HEK293T (cell line): Measurements from ENCODE around the gene THRAP3.

ENCODE experiments used
- CTCF ChIA-PET: fragments of 350-600 bp; formaldehyde crosslinking; extraction: SDS; loops from one replicate; lab custom pipeline; 2021; ENCODE audit warnings: antibody characterized with exemption, inconsistent platforms; lab: Yijun Ruan, JAX
- POLR2A ChIA-PET: fragments of 350-600 bp; formaldehyde crosslinking; extraction: SDS; loops from one replicate; lab custom pipeline; 2020; ENCODE audit warnings: antibody characterized with exemption, inconsistent platforms; lab: Yijun Ruan, JAX
- DNase-seq: peaks from one replicate; pipeline ENCODE4 v3.0.0; 2012; ENCODE audit warnings: mixed read lengths; ENCODE audit errors: extremely low spot score
- ARNT ChIP-seq: fragments of 450-650 bp; IDR thresholded peaks from 2 replicates; pipeline ENCODE4 v1.6.1; 2017; ENCODE audit warnings: mild to moderate bottlenecking
- BHLHE40 ChIP-seq: fragments of 450-650 bp; IDR thresholded peaks from 2 replicates; pipeline ENCODE4 v1.6.1; 2016; ENCODE audit warnings: mild to moderate bottlenecking, moderate library complexity, borderline replicate concordance
- CTBP1 ChIP-seq: fragments of 450-650 bp; IDR thresholded peaks from 2 replicates; pipeline ENCODE4 v1.6.1; 2016; ENCODE audit warnings: borderline replicate concordance
- ELF4 ChIP-seq: fragments of 450-650 bp; IDR thresholded peaks from 2 replicates; pipeline ENCODE4 v1.6.1; 2017; ENCODE audit warnings: antibody characterized with exemption
- FOXA1 ChIP-seq: fragments of 450-650 bp; IDR thresholded peaks from 2 replicates; pipeline ENCODE4 v1.6.1; 2016; ENCODE audit warnings: mild to moderate bottlenecking
- FOXK2 ChIP-seq: fragments of 450-650 bp; IDR thresholded peaks from 2 replicates; pipeline ENCODE4 v1.6.1; 2016; ENCODE audit warnings: mild to moderate bottlenecking
- FOXM1 ChIP-seq: fragments of 450-650 bp; IDR thresholded peaks from 2 replicates; pipeline ENCODE4 v1.6.1; 2017; ENCODE audit warnings: mild to moderate bottlenecking, borderline replicate concordance
- HDGF ChIP-seq: fragments of 450-650 bp; IDR thresholded peaks from 2 replicates; pipeline ENCODE4 v1.6.1; 2017; ENCODE audit warnings: antibody characterized with exemption, borderline replicate concordance
- L3MBTL2 ChIP-seq: fragments of 450-650 bp; conservative IDR thresholded peaks from 2 replicates; pipeline ENCODE4 v1.6.1; 2016; ENCODE audit warnings: mild to moderate bottlenecking
- LEF1 ChIP-seq: fragments of 450-650 bp; IDR thresholded peaks from 2 replicates; pipeline ENCODE4 v1.6.1; 2017; ENCODE audit warnings: mild to moderate bottlenecking, borderline replicate concordance
- NFRKB ChIP-seq: fragments of 450-650 bp; IDR thresholded peaks from 2 replicates; pipeline ENCODE4 v1.6.1; 2016; ENCODE audit warnings: mild to moderate bottlenecking, moderate library complexity
- PKNOX1 ChIP-seq: fragments of 450-650 bp; IDR thresholded peaks from 2 replicates; pipeline ENCODE4 v1.6.1; 2016
- SP1 ChIP-seq: fragments of 450-650 bp; IDR thresholded peaks from 2 replicates; pipeline ENCODE4 v1.6.1; 2017
- SUZ12 ChIP-seq: fragments of 450-650 bp; IDR thresholded peaks from 2 replicates; pipeline ENCODE4 v1.6.1; 2016; ENCODE audit warnings: mild to moderate bottlenecking
- TARDBP ChIP-seq: fragments of 450-650 bp; IDR thresholded peaks from 2 replicates; pipeline ENCODE4 v1.6.1; 2016
- ZNF384 ChIP-seq: fragments of 450-650 bp; IDR thresholded peaks from 2 replicates; pipeline ENCODE4 v1.6.1; 2016

The THRAP3 gene

GRCh38 chr1:36343651-36344394, 119.6 kb downstream of the THRAP3 start:
- TF ChIP-seq FOXM1 = no peak
- TF ChIP-seq FOXA1 = no peak
- TF ChIP-seq HDGF = no peak
- TF ChIP-seq L3MBTL2 = no peak
- no peak for TF ChIP-seq ZNF384
- ChIA-PET POLR2A (interaction anchor here (1.4 kb wide), 1 partner anchor 43 kb away, joined by 5 read pairs; no protein-coding TSS in a partner anchor), CTCF (interaction anchor here (0.7 to 1.5 kb wide), 2 partner anchors 24 to 71 kb away, joined by 3 read pairs; no protein-coding TSS in a partner anchor)
- no peak for DNase-seq

- ChIA-PET CTCF (no interaction called here), POLR2A (no interaction called here)
Observed at GRCh38 chr1:36344395-36344680, 120.1 kb downstream of the THRAP3 start.

GRCh38 chr1:36345353-36345752, 121.1 kb downstream of the THRAP3 start:
- ChIA-PET CTCF (interaction anchor here (0.5 to 1.2 kb wide), 2 partner anchors 26 to 76 kb away, joined by 3 read pairs; no protein-coding TSS in a partner anchor), POLR2A (interaction anchor here (0.7 kb wide), 1 partner anchor 47 kb away, joined by 3 read pairs; no protein-coding TSS in a partner anchor)
- no peak for DNase-seq
- TF ChIP-seq FOXA1 = no peak
- TF ChIP-seq HDGF = no peak
- TF ChIP-seq ZNF384 = no peak
- no peak for TF ChIP-seq CTBP1
- TF ChIP-seq TARDBP = no peak

More at GRCh38 chr1:36344395-36344680, 120.1 kb downstream of the THRAP3 start:
- DNase-seq = no peak
- TF ChIP-seq ARNT (no peak), L3MBTL2 (no peak), PKNOX1 (no peak)

- CTCF ChIA-PET = interaction anchor here (0.8 kb wide), 1 partner anchor 22 kb away, joined by 3 read pairs; no protein-coding TSS in a partner anchor
- TF ChIP-seq FOXA1 (no peak), ARNT (no peak), FOXM1 (no peak), CTBP1 (no peak), L3MBTL2 (no peak)
- POLR2A ChIA-PET = no interaction called here
- DNase-seq = no peak
Observed at GRCh38 chr1:36346741-36347370, 122.6 kb downstream of the THRAP3 start.

- TF ChIP-seq LEF1 (no peak), TARDBP (no peak), SUZ12 (no peak), SP1 (no peak), ZNF384 (no peak), L3MBTL2 (no peak)
- ChIA-PET CTCF (interaction anchor here (1.1 kb wide), 1 partner anchor 71 kb away, joined by 3 read pairs; no protein-coding TSS in a partner anchor), POLR2A (interaction anchor here (0.9 kb wide), 1 partner anchor 38 kb away, joined by 3 read pairs; no protein-coding TSS in a partner anchor)
- DNase-seq = no peak
Observed at GRCh38 chr1:36349241-36349671, 125.0 kb downstream of the THRAP3 start.

- POLR2A ChIA-PET = interaction anchor here (0.9 kb wide), 1 partner anchor 38 kb away, joined by 3 read pairs; no protein-coding TSS in a partner anchor
- no peak for DNase-seq
- TF ChIP-seq FOXK2 (no peak), ELF4 (no peak), SUZ12 (no peak), L3MBTL2 (no peak), BHLHE40 (no peak), HDGF (no peak), TARDBP (no peak), FOXA1 (no peak), PKNOX1 (no peak), SP1 (no peak), LEF1 (no peak), ARNT (no peak), FOXM1 (no peak), CTBP1 (no peak), ZNF384 (no peak), NFRKB (no peak)
- CTCF ChIA-PET = no interaction called here
Observed at GRCh38 chr1:36349839-36350238, 125.6 kb downstream of the THRAP3 start.

- TF ChIP-seq BHLHE40 (no peak), ZNF384 (no peak), FOXM1 (no peak), NFRKB (no peak), PKNOX1 (no peak), HDGF (no peak), FOXK2 (no peak), TARDBP (no peak), SP1 (no peak), CTBP1 (no peak)
- DNase-seq = no peak
- ChIA-PET POLR2A (no interaction called here), CTCF (interaction anchor here (0.9 kb wide), 1 partner anchor 10 kb away, joined by 3 read pairs; no protein-coding TSS in a partner anchor)
Observed at GRCh38 chr1:36350659-36351226, 126.5 kb downstream of the THRAP3 start.
